ENCODE results near the gene DDHD1. TPM values are rescaled to one million over a fixed set of nuclear protein-coding genes. Genes with fewer than 3 reads are reported as not detected.

DDHD1 gene
- total RNA-seq, 1 donor from 2014 or later = 5.3 TPM

DNA sequence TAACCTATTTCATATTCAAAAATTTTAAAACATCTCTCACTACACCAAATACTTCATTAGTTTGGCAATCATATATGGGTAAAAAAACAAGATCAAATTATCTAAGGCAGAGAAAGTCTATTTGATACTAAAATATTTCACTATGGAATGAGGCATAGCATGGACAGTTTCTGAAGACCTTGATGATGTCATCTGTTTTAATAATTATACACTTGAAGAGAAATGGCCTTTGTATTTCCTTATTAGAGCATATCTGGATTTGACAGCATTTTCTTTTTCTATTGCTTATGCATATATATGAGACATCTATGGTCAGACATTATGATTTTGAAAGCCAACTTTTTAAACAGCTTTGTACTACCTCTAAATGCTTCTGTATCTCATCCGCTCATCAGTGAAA lies 88.6 kb downstream of the DDHD1 start:
- Histone ChIP-seq H3K27me3 (ENCODE audit: control insufficient read depth, insufficient read depth, low read length) (no peaks in the 10 kb centered on the region), H3K36me3 (ENCODE audit: control insufficient read depth, insufficient read depth, low read length) (no peaks in the 10 kb centered on the region), H3K4me3 (ENCODE audit: low read depth, low read length) (no peak overlapping the region)
- TF ChIP-seq, protein P1, sequence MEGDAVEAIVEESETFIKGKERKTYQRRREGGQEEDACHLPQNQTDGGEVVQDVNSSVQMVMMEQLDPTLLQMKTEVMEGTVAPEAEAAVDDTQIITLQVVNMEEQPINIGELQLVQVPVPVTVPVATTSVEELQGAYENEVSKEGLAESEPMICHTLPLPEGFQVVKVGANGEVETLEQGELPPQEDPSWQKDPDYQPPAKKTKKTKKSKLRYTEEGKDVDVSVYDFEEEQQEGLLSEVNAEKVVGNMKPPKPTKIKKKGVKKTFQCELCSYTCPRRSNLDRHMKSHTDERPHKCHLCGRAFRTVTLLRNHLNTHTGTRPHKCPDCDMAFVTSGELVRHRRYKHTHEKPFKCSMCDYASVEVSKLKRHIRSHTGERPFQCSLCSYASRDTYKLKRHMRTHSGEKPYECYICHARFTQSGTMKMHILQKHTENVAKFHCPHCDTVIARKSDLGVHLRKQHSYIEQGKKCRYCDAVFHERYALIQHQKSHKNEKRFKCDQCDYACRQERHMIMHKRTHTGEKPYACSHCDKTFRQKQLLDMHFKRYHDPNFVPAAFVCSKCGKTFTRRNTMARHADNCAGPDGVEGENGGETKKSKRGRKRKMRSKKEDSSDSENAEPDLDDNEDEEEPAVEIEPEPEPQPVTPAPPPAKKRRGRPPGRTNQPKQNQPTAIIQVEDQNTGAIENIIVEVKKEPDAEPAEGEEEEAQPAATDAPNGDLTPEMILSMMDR (IDR thresholded peaks at IDR 0.05; ENCODE audit: insufficient read depth, low read length, severe bottlenecking) = no peak
- no peak for FAIRE-seq
- DNase-seq (ENCODE audit: low read depth) = no peak

DNA sequence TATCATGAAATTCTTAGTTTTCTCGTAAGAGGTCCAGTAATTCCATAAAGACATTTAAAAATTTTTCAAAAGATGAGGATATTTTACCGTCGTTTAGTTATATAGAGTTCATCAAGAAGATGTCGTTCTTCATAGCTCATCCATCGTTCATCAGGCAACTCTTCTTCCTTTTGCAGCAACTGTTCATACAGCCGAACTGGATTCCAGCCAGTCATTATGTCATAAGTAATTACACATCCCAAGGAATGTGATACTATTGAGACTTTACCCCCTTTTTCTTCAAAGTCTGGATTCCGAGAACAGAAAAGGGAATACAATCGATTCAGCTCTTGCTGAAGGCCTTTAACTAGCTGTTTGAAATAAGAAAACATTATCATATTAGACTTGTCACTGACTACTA lies 90.3 kb downstream of the DDHD1 start:
- TF ChIP-seq, protein P1 (IDR thresholded peaks at IDR 0.05; ENCODE audit: insufficient read depth, low read length, severe bottlenecking) = no peak
- H3K36me3 ChIP-seq (ENCODE audit: control insufficient read depth, insufficient read depth, low read length) = no peaks in the 10 kb centered on the region
- FAIRE-seq = no peak
- no peak overlapping the region for H3K4me3 ChIP-seq (ENCODE audit: low read depth, low read length)
- H3K27me3 ChIP-seq (ENCODE audit: control insufficient read depth, insufficient read depth, low read length) = no peaks in the 10 kb centered on the region
- peak; percentile 7 for DNase-seq (ENCODE audit: low read depth)

DNA sequence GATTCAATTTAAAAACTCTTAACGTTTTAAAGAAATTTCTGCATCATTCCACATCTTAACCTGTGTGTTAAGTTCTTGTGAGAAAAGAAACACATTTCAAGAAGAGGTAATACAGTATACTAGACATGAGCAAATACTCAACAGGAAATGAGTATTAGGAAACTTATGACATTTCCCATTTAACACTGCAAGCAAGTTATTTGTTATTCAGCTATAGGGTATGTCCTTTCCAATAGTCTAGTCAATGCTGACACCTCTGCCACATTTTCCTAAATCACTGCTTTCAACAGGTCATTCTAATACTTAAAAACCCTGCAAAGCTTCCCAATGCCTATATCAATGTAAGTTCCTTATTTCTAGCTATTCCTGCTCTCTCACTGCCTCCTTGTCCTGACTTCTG lies 93.1 kb downstream of the DDHD1 start:
- FAIRE-seq (no peak), DNase-seq (ENCODE audit: low read depth) (peak; percentile 59)
- H3K36me3 ChIP-seq (ENCODE audit: control insufficient read depth, insufficient read depth, low read length) = no peaks in the 10 kb centered on the region
- no peak overlapping the region for H3K4me3 ChIP-seq (ENCODE audit: low read depth, low read length)
- no peaks in the 10 kb centered on the region for H3K27me3 ChIP-seq (ENCODE audit: control insufficient read depth, insufficient read depth, low read length)
- TF ChIP-seq, protein P1 (IDR thresholded peaks at IDR 0.05; ENCODE audit: insufficient read depth, low read length, severe bottlenecking) = no peak

DNA sequence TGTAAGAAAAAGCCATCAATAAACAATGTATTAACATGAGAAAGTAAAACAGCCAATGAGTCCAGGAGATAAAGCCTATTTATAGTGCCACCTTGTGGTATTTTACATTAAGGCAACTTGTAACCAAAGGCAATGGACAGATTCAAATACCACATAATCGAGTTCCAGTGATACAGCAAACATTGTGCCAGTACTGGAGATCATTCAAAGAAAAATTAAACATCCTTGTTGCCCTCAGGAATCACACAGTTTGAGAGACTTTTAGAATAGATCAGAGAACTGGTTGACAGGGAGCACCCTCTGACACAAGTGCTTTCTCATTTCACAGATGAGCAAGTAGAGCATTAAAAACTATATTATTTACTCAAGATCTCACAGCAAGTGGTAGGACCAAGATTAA lies 98.1 kb downstream of the DDHD1 start:
- TF ChIP-seq, protein P1 (IDR thresholded peaks at IDR 0.05; ENCODE audit: insufficient read depth, low read length, severe bottlenecking) = peak; percentile 55
- DNase-seq (ENCODE audit: low read depth) (peak; percentile 61), FAIRE-seq (no peak)
- no peak overlapping the region for H3K4me3 ChIP-seq (ENCODE audit: low read depth, low read length)
- no peaks in the 10 kb centered on the region for H3K36me3 ChIP-seq (ENCODE audit: control insufficient read depth, insufficient read depth, low read length)
- no peaks in the 10 kb centered on the region for H3K27me3 ChIP-seq (ENCODE audit: control insufficient read depth, insufficient read depth, low read length)

DNA sequence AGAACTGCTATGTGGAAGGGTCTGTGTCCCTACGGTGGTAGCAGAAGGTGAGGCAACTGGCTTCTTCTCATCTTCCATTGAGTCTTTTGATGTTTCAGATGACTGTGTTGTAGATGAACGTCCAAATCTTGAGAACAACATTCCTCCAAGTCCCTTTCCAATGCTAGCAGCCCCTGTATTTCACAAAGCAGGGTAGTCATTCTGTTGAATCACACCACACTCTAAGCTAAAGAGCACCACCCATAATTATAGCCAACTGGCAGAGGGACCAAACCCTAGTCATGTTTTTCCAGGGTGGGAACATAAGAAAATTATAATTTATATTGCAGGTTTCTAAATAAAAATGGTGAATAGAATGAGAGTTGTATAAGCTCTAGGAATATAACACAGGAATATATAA lies 98.7 kb downstream of the DDHD1 start:
- FAIRE-seq = no peak
- no peak for DNase-seq (ENCODE audit: low read depth)
- Histone ChIP-seq H3K36me3 (ENCODE audit: control insufficient read depth, insufficient read depth, low read length) (no peaks in the 10 kb centered on the region), H3K27me3 (ENCODE audit: control insufficient read depth, insufficient read depth, low read length) (no peaks in the 10 kb centered on the region), H3K4me3 (ENCODE audit: low read depth, low read length) (no peak overlapping the region)
- TF ChIP-seq, protein P1 (IDR thresholded peaks at IDR 0.05; ENCODE audit: insufficient read depth, low read length, severe bottlenecking) = no peak

DNA sequence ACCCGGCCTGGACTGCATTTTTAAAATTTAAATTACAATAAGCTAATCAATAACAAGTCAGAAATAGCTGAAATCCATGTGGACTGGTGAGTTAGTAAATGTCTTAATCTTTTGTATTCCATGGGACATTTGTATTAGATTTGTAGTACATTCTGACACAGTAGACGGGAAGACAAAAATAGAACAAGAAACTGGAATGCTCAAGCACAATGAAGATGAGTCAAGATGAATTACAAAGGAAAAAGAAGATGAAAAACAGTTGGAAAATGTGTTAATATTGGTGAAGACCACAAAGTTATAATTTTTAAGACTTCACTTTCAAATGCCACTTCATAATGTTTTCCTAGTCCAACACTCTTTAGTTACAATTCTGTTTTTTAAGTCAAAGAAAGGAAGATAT lies 104.5 kb downstream of the DDHD1 start:
- TF ChIP-seq, protein P1 (IDR thresholded peaks at IDR 0.05; ENCODE audit: insufficient read depth, low read length, severe bottlenecking) = no peak
- no peaks in the 10 kb centered on the region for H3K36me3 ChIP-seq (ENCODE audit: control insufficient read depth, insufficient read depth, low read length)
- no peaks in the 10 kb centered on the region for H3K27me3 ChIP-seq (ENCODE audit: control insufficient read depth, insufficient read depth, low read length)
- FAIRE-seq (no peak), DNase-seq (ENCODE audit: low read depth) (no peak)
- H3K4me3 ChIP-seq (ENCODE audit: low read depth, low read length) = no peak overlapping the region
